NOMO-1 treated with DMSO at 0.1 percent for 48 hours (cell line): ENCODE measurements around the gene RAD51B.

Experiments used
- DNase-seq: peaks from one replicate; lab custom pipeline; 2025; ENCODE audit not compliant: unreplicated experiment; lab: John Stamatoyannopoulos, UW

The RAD51B gene

GRCh38 chr14:68471964-68472508 lies 652.5 kb downstream of the RAD51B start:
- DNase-seq: no peak

GRCh38 chr14:68473069-68473468 lies 653.5 kb downstream of the RAD51B start:
- no peak for DNase-seq

- peak; percentile 1 for DNase-seq
These were observed 654.2 kb downstream of the RAD51B start for GRCh38 chr14:68473794-68474193.

GRCh38 chr14:68474741-68475140 lies 655.2 kb downstream of the RAD51B start:
- DNase-seq: no peak

- DNase-seq: no peak
These were observed 656.2 kb downstream of the RAD51B start for GRCh38 chr14:68475802-68476201.

GRCh38 chr14:68476212-68477109 lies 656.9 kb downstream of the RAD51B start:
- DNase-seq: peak; percentile 91

GRCh38 chr14:68477110-68477455 lies 657.5 kb downstream of the RAD51B start:
- DNase-seq: no peak

- peak; percentile 22 for DNase-seq
These were observed 658.0 kb downstream of the RAD51B start for GRCh38 chr14:68477461-68478085.

- no peak for DNase-seq
These were observed 659.7 kb downstream of the RAD51B start for GRCh38 chr14:68479247-68479646.

GRCh38 chr14:68482018-68482417 lies 662.4 kb downstream of the RAD51B start:
- DNase-seq: no peak

- DNase-seq: no peak
These were observed 663.3 kb downstream of the RAD51B start for GRCh38 chr14:68482772-68483395.

- DNase-seq: no peak
These were observed 666.6 kb downstream of the RAD51B start for GRCh38 chr14:68486033-68486732.

- no peak for DNase-seq
These were observed 667.2 kb downstream of the RAD51B start for GRCh38 chr14:68486809-68487208.

GRCh38 chr14:68487805-68488590 lies 668.4 kb downstream of the RAD51B start:
- DNase-seq: no peak

- DNase-seq: no peak
These were observed 672.2 kb downstream of the RAD51B start for GRCh38 chr14:68491793-68492192.

GRCh38 chr14:68492381-68493151 lies 673.0 kb downstream of the RAD51B start:
- no peak for DNase-seq

- DNase-seq: no peak
These were observed 673.8 kb downstream of the RAD51B start for GRCh38 chr14:68493152-68493911.

- DNase-seq: no peak
These were observed 675.8 kb downstream of the RAD51B start for GRCh38 chr14:68495101-68496039.
